GM20000 (cell line): ENCODE data around the gene IRAK4.

Experiments used
- DNase-seq: peaks from one replicate; pipeline ENCODE4 v3.0.0; 2012; ENCODE audit warnings: low spot score
- TF ChIP-seq, protein P1 (sequence below): IDR thresholded peaks from 2 replicates; pipeline ENCODE4 v1.5.1; 2012; ENCODE audit warnings: mild to moderate bottlenecking, control low read depth; ENCODE audit errors: extremely low read depth, missing control alignments

Gene IRAK4

DNA sequence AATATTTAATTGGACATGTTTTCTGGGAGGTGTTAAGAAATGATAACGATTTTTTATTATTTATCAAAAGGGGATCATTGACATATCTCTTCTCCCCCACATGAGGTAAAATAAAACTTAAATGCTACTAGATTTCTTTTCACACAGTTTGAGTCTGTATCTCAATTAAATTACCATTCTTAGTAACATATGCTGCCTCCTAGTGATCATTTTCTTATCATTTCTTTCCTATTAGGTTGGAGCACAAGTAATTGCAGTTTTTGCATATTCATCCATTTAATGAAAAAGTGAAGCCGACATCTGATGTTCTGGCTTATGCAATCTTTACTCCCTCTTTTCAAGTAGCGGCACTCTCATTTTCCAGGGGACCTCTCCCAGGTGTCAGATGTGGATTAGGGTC is 25.1 kb upstream of the IRAK4 start:
- TF ChIP-seq, protein P1, sequence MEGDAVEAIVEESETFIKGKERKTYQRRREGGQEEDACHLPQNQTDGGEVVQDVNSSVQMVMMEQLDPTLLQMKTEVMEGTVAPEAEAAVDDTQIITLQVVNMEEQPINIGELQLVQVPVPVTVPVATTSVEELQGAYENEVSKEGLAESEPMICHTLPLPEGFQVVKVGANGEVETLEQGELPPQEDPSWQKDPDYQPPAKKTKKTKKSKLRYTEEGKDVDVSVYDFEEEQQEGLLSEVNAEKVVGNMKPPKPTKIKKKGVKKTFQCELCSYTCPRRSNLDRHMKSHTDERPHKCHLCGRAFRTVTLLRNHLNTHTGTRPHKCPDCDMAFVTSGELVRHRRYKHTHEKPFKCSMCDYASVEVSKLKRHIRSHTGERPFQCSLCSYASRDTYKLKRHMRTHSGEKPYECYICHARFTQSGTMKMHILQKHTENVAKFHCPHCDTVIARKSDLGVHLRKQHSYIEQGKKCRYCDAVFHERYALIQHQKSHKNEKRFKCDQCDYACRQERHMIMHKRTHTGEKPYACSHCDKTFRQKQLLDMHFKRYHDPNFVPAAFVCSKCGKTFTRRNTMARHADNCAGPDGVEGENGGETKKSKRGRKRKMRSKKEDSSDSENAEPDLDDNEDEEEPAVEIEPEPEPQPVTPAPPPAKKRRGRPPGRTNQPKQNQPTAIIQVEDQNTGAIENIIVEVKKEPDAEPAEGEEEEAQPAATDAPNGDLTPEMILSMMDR = no peak
- DNase-seq = no peak

DNA sequence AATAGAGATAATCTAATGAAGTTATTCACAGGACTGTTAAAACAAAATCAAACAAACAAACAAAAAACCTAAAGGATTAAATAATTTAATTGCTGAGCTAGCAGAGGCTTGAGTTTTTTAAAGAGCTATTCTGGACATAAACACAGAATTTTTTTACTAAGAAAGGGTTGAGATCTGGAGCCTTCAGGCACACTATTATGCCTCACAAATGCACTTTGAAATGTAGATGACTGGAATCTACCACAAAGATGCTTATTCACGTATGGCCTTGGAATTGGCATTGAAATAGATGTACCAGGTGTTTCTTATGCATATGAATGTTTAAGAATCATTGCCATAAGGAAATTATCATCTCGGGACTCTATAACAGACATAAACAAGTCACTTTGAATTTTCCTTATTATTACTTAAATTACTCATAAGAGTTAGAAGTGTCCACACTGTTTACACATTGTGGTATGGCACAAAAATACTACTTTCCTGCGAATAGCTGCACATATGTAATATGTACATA is 21.8 kb upstream of the IRAK4 start:
- TF ChIP-seq, protein P1 = no peak
- DNase-seq = no peak

DNA sequence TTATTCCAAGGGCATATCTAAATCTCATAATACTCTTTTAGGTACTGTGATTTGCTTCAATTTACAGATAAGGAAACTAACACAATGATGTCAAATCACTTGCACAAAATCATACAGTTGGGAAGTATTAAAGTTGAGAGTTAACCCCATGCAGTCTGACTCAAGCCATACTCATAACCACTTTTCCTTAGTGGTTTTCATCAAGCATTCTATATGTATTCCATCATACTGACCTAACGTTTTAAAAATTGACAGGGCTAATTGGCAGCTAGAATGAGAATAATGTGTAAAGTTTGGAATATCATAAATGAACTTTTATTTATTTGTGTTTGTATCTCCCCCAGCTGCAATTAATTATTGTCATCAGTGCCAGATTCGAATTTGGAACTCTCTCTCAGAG is 21.1 kb upstream of the IRAK4 start:
- TF ChIP-seq, protein P1 = no peak
- no peak for DNase-seq

DNA sequence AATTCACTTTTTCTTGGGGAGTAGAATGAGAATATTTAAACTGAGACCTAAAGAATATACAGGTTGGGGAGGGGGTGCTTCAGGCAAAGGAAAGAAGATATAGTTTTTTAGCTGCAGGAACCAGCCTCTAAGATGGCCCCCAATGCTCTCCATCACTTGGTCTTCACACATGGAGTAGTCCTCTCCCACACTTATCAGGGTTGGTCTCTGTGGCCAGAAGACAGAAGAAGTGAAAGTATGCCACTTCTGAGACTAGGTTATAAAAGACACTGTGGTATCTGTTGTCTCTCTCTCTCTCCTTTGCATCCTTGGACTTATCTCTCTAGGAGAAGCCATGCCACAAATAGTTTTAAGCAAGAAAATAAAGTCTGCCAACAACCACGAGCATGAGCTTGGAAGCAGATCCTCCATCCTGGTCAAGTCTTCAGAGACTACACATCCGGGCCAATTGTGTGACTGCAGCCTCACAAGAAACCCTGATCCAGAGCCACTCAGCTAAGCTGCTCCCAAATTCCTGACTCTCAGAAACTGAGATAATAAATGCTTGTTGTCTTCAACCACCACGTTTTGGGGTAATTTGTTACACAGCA is 18.1 kb upstream of the IRAK4 start:
- no peak for DNase-seq
- TF ChIP-seq, protein P1 = no peak

DNA sequence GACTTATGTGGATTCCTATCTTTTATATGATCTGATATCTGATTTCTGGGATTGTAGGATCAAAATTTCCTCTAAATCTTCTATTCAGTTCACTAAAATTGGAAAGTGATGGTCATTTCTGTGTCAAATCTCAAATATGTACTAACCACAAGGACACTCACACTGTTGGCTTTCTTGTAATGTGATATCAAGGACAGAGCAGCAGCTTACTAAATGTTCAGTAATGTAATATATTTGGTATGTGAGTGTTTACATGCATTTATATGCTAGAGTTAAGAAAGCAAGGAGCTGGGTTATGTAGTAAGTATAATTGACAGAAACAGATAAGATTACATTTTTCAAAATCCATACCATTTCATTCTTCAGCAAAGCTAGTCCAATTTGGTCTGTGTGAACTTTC is 16.6 kb upstream of the IRAK4 start:
- TF ChIP-seq, protein P1 = no peak
- DNase-seq = no peak

DNA sequence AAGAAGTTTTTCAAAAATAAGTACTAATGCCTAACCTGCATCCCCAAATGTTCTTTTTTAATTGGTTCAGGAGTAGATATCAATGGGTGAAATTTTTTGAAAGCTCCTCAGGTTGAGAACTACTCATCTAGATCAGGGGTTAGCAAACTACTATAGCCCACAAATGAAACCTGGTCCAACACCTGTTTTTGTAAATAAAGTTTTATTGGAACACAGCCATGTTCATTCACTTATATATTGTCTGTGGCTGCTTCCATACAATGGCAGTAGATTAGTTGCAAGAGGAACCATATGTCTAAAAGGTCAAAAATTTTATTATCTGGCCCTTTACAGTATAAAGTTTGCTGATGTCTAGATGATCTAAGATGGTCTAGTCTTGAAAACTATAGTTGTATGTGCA is 13.9 kb upstream of the IRAK4 start:
- DNase-seq = no peak
- TF ChIP-seq, protein P1 = no peak

DNA sequence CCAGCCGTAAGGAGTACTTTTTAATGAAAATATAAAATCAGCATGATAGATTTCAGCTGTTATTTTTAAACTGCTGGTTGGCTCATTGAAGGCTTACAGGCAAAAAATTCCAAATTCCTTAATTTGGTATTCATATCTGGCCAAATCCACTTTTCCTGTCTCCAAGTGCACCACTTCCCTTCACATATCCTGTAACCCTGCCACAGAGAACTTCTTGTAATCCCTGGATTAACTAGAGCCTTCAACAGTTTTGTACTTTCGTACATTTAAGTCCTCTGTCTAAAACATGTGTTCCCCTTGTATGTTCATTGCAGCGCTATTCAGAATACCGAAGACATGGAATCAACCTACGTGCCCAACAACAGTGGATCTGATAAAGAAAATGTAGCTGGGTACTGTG is 9.7 kb upstream of the IRAK4 start:
- no peak for DNase-seq
- TF ChIP-seq, protein P1 = no peak
